SK-N-SH (cell line): ENCODE results near the gene KIAA1549. TPM values are rescaled to one million over a fixed set of nuclear protein-coding genes. Genes with fewer than 3 reads are reported as not detected.

Source experiments
- CTCF ChIA-PET: fragments of 300-600, 350-600 bp; formaldehyde crosslinking; extraction: SDS; loops from one replicate; lab custom pipeline; 2021; lab: Yijun Ruan, JAX
- POLR2A ChIA-PET: fragments of 350-600 bp; sonication (Branson Sonifier 250); formaldehyde crosslinking; extraction: SDS; loops from one replicate; lab custom pipeline; 2020; ENCODE audit warnings: antibody characterized with exemption, inconsistent platforms; lab: Yijun Ruan, JAX
- DNase-seq: peaks from one replicate; pipeline ENCODE4 v3.0.0; 2012
- H2AFZ ChIP-seq: fragments of 200-600 bp; sonication (generic); 2 replicates; pipeline ENCODE4 v1.8.1; 2016; ENCODE audit warnings: antibody characterized with exemption, mild to moderate bottlenecking, low read depth
- H3F3A ChIP-seq: fragments of 200-600 bp; sonication (generic); replicated peaks from 2 replicates; pipeline ENCODE3; 2016; ENCODE audit warnings: antibody characterized with exemption, mild to moderate bottlenecking; ENCODE audit not compliant: insufficient read depth
- H3K27ac ChIP-seq, 2 experiments: fragments of 200-500 bp in 1 of 2; fragments of 200-600 bp in 1 of 2; sonication (Bioruptor generic) in 1 of 2; sonication (generic), shearing (Covaris generic) in 1 of 2; 2 replicates each; pipeline versions ENCODE4 v1.5.1 to v1.6.1; 2014 to 2016; ENCODE audit warnings: low read depth in 2 of 2, inconsistent platforms in 1 of 2, low read length in 1 of 2, mild to moderate bottlenecking in 1 of 2, mixed read lengths in 1 of 2
- H3K27me3 ChIP-seq: fragments of 200-600 bp; sonication (generic), shearing (Covaris generic); 2 replicates; pipeline ENCODE4 v1.6.1; 2016; ENCODE audit warnings: mixed run types; ENCODE audit not compliant: insufficient read depth
- H3K36me3 ChIP-seq, 2 experiments: fragments of 200-500 bp in 1 of 2; fragments of 200-600 bp in 1 of 2; sonication (Bioruptor generic) in 1 of 2; sonication (generic) in 1 of 2; replicated peaks in 1 of 2; 2 replicates each; pipeline versions ENCODE3 to v1.5.1; 2014 to 2016; ENCODE audit warnings: low read length in 1 of 2, mild to moderate bottlenecking in 1 of 2; ENCODE audit not compliant: insufficient read depth in 2 of 2, control insufficient read depth in 1 of 2
- H3K4me1 ChIP-seq, 2 experiments: fragments of 200-500 bp in 1 of 2; fragments of 200-600 bp in 1 of 2; sonication (Bioruptor generic) in 1 of 2; sonication (generic), shearing (Covaris generic) in 1 of 2; 2 replicates each; pipeline versions ENCODE4 v1.5.1 to v1.6.1; 2014 to 2016; ENCODE audit warnings: low read depth in 1 of 2, low read length in 1 of 2, mixed run types in 1 of 2; ENCODE audit not compliant: insufficient read depth in 2 of 2, control insufficient read depth in 1 of 2
- H3K4me2 ChIP-seq: fragments of 200-600 bp; sonication (generic), shearing (Covaris generic); 2 replicates; pipeline ENCODE4 v1.6.1; 2017; ENCODE audit warnings: mixed run types
- H3K4me3 ChIP-seq, 2 experiments: fragments of 200-500 bp in 1 of 2; fragments of 200-600 bp in 1 of 2; sonication (Bioruptor generic) in 1 of 2; sonication (generic), shearing (Covaris generic) in 1 of 2; 2 replicates each; pipeline versions ENCODE4 v1.5.1 to v1.8.1; 2014 to 2016; ENCODE audit warnings: low read depth in 2 of 2, inconsistent platforms in 1 of 2, low read length in 1 of 2, mild to moderate bottlenecking in 1 of 2, mixed read lengths in 1 of 2, moderate library complexity in 1 of 2
- H3K79me2 ChIP-seq: fragments of 200-600 bp; sonication (generic); 2 replicates; pipeline ENCODE4 v1.8.1; 2017; ENCODE audit warnings: mild to moderate bottlenecking; ENCODE audit not compliant: insufficient read depth
- H3K9ac ChIP-seq: fragments of 200-600 bp; sonication (generic); 2 replicates; pipeline ENCODE4 v1.6.1; 2017; ENCODE audit warnings: mixed run types
- H3K9me2 ChIP-seq: fragments of 200-600 bp; sonication (generic); 2 replicates; pipeline ENCODE4 v1.6.1; 2017; ENCODE audit warnings: mixed run types
- H3K9me3 ChIP-seq: fragments of 200-600 bp; sonication (generic); 2 replicates; pipeline ENCODE4 v1.6.1; 2017; ENCODE audit warnings: mixed run types, mild to moderate bottlenecking, moderate library complexity
- H4K20me1 ChIP-seq: fragments of 200-600 bp; sonication (generic); 2 replicates; pipeline ENCODE4 v1.6.1; 2017; ENCODE audit warnings: mild to moderate bottlenecking, mixed run types; ENCODE audit not compliant: insufficient read depth
- CHD2 ChIP-seq: fragments of 150-350 bp; IDR thresholded peaks from 2 replicates; pipeline ENCODE4 v1.6.1; 2018; ENCODE audit warnings: low read length; ENCODE audit not compliant: partially characterized antibody
- ELF1 ChIP-seq: IDR thresholded peaks from 2 replicates; pipeline ENCODE4 v1.4.0; 2012
- FOSL2 ChIP-seq: IDR thresholded peaks from 2 replicates; pipeline ENCODE4 v1.4.0; 2012; ENCODE audit warnings: low read depth, mild to moderate bottlenecking, moderate library complexity, borderline replicate concordance
- FOXJ3 ChIP-seq: sonication (generic); formaldehyde crosslinking; IDR thresholded peaks from 2 replicates; pipeline ENCODE4 v1.5.1; 2020; ENCODE audit warnings: mild to moderate bottlenecking, missing genetic modification reagents
- NFIC ChIP-seq: IDR thresholded peaks from 2 replicates; pipeline ENCODE4 v1.4.0; 2012; ENCODE audit warnings: borderline replicate concordance
- RAD21 ChIP-seq: IDR thresholded peaks from 2 replicates; pipeline ENCODE4 v1.6.1; 2012; ENCODE audit warnings: mild to moderate bottlenecking, low read length
- SIN3A ChIP-seq: IDR thresholded peaks from 2 replicates; pipeline ENCODE4 v1.6.1; 2012; ENCODE audit warnings: low read depth, mild to moderate bottlenecking, low read length, moderate library complexity, borderline replicate concordance
- TAF1 ChIP-seq: IDR thresholded peaks from 2 replicates; pipeline ENCODE4 v1.6.1; 2012; ENCODE audit warnings: low read depth, mild to moderate bottlenecking, low read length, moderate library complexity, borderline replicate concordance
- WGBS: methylation state at CpG from one replicate; pipeline ENCODE4 v1.1.6; 2017; ENCODE audit warnings: low lambda C conversion rate; 5-methylcytosine and 5-hydroxymethylcytosine counted together
- polyA plus RNA-seq, 3 experiments: library from polyadenylated mRNA; depleted of rRNA; stranded (reverse); fragments of >200 nt; gene quantifications; 2 replicates each; pipeline ENCODE4 v1.2.3, GENCODE V29; 2012
- TF ChIP-seq, protein P1 (sequence below): IDR thresholded peaks from 2 replicates; pipeline ENCODE4; 2012
- TF ChIP-seq, protein P2 (sequence below): IDR thresholded peaks from 2 replicates; pipeline ENCODE4 v1.6.1; 2012; ENCODE audit warnings: mild to moderate bottlenecking, low read depth, low read length, moderate library complexity
- TF ChIP-seq, protein P3 (sequence below): IDR thresholded peaks from 2 replicates; pipeline ENCODE4 v1.4.0; 2012; ENCODE audit warnings: low read depth, borderline replicate concordance
- TF ChIP-seq, protein P4 (sequence below): IDR thresholded peaks from 2 replicates; pipeline ENCODE4 v1.4.0; 2012; ENCODE audit warnings: low read depth
- TF ChIP-seq, protein P5 (sequence below): fragments of 150-350 bp; IDR thresholded peaks from 2 replicates; pipeline ENCODE4 v1.6.1; 2017; ENCODE audit warnings: antibody characterized with exemption, low read length, low read depth, borderline replicate concordance

The KIAA1549 gene
- polyA plus RNA-seq, 1 of the 3 experiments (the other 2 are of a cell fraction): 3.6 TPM

DNA sequence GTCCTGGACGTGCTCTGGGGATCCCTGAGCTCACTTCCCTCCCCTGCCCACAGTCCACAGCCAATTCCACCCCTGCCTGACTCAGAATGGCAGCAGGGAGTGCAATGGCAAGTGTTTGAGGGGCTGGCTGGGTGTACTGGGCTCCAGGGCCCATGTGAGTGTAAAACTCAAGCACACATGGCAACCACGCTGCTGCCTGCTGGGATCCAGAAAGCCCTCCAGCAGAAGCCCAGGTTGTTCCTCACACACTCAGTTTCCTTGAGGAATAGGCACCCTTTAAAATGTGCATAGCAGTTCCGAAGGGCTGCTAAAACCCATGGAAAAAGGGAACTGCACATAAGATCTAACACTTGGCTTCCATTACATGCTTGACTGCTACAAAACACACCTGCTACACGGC lies 171.8 kb downstream of the KIAA1549 start:
- no peaks in the 10 kb centered on the region for H3K36me3 ChIP-seq
- CTCF ChIA-PET: no interaction called here
- WGBS: 27% methylated on average over 3 of the region's 4 CpGs

More for the DNA sequence above, 171.8 kb downstream of the KIAA1549 start:
- POLR2A ChIA-PET: no interaction called here
- no peak overlapping the region for H3K4me2 ChIP-seq
- no peaks in the 10 kb centered on the region for H3K27me3 ChIP-seq
- DNase-seq: no peak
- H4K20me1 ChIP-seq: no peaks in the 10 kb centered on the region
- no peaks in the 10 kb centered on the region for H3K79me2 ChIP-seq
- H3F3A ChIP-seq: no peaks in the 10 kb centered on the region
- H3K9me3 ChIP-seq: no peaks in the 10 kb centered on the region
- TF ChIP-seq, protein P1, sequence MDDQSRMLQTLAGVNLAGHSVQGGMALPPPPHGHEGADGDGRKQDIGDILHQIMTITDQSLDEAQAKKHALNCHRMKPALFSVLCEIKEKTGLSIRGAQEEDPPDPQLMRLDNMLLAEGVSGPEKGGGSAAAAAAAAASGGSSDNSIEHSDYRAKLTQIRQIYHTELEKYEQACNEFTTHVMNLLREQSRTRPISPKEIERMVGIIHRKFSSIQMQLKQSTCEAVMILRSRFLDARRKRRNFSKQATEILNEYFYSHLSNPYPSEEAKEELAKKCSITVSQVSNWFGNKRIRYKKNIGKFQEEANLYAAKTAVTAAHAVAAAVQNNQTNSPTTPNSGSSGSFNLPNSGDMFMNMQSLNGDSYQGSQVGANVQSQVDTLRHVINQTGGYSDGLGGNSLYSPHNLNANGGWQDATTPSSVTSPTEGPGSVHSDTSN: no peak
- TF ChIP-seq ELF1 (no peak), FOSL2 (no peak), NFIC (no peak), TAF1 (no peak), SIN3A (no peak), RAD21 (no peak), FOXJ3 (CRISPR knock-in tag) (no peak), CHD2 (no peak)
- TF ChIP-seq, protein P2, sequence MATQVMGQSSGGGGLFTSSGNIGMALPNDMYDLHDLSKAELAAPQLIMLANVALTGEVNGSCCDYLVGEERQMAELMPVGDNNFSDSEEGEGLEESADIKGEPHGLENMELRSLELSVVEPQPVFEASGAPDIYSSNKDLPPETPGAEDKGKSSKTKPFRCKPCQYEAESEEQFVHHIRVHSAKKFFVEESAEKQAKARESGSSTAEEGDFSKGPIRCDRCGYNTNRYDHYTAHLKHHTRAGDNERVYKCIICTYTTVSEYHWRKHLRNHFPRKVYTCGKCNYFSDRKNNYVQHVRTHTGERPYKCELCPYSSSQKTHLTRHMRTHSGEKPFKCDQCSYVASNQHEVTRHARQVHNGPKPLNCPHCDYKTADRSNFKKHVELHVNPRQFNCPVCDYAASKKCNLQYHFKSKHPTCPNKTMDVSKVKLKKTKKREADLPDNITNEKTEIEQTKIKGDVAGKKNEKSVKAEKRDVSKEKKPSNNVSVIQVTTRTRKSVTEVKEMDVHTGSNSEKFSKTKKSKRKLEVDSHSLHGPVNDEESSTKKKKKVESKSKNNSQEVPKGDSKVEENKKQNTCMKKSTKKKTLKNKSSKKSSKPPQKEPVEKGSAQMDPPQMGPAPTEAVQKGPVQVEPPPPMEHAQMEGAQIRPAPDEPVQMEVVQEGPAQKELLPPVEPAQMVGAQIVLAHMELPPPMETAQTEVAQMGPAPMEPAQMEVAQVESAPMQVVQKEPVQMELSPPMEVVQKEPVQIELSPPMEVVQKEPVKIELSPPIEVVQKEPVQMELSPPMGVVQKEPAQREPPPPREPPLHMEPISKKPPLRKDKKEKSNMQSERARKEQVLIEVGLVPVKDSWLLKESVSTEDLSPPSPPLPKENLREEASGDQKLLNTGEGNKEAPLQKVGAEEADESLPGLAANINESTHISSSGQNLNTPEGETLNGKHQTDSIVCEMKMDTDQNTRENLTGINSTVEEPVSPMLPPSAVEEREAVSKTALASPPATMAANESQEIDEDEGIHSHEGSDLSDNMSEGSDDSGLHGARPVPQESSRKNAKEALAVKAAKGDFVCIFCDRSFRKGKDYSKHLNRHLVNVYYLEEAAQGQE: no peak
- TF ChIP-seq, protein P3, sequence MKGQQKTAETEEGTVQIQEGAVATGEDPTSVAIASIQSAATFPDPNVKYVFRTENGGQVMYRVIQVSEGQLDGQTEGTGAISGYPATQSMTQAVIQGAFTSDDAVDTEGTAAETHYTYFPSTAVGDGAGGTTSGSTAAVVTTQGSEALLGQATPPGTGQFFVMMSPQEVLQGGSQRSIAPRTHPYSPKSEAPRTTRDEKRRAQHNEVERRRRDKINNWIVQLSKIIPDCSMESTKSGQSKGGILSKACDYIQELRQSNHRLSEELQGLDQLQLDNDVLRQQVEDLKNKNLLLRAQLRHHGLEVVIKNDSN: no peak
- TF ChIP-seq, protein P4, sequence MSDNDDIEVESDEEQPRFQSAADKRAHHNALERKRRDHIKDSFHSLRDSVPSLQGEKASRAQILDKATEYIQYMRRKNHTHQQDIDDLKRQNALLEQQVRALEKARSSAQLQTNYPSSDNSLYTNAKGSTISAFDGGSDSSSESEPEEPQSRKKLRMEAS: no peak
- TF ChIP-seq, protein P5, sequence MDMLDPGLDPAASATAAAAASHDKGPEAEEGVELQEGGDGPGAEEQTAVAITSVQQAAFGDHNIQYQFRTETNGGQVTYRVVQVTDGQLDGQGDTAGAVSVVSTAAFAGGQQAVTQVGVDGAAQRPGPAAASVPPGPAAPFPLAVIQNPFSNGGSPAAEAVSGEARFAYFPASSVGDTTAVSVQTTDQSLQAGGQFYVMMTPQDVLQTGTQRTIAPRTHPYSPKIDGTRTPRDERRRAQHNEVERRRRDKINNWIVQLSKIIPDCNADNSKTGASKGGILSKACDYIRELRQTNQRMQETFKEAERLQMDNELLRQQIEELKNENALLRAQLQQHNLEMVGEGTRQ: no peak
- H2AFZ ChIP-seq: no peak overlapping the region
- H3K4me3 ChIP-seq: no peak overlapping the region
- H3K9ac ChIP-seq: no peak overlapping the region
- no peaks in the 10 kb centered on the region for H3K4me1 ChIP-seq
- no peak overlapping the region for H3K27ac ChIP-seq
- no peaks in the 10 kb centered on the region for H3K9me2 ChIP-seq
